CD4-positive, alpha-beta memory T cell (primary cell): ENCODE results near the gene EFNA3. TPM values are rescaled to one million over a fixed set of nuclear protein-coding genes. Genes with fewer than 3 reads are reported as not detected.
A peak's percentile ranks its signal among the peaks of the same experiment; 100 is the strongest.

ENCODE experiments used
- CTCF ChIA-PET: fragments of 350-600 bp; sonication (Branson Sonifier 250); formaldehyde crosslinking; loops from one replicate; lab custom pipeline; 2021; ENCODE audit warnings: inconsistent platforms; ENCODE audit not compliant: partially characterized antibody; lab: Charles Lee
- POLR2A ChIA-PET: fragments of 350-600 bp; sonication (Branson Sonifier 250); formaldehyde crosslinking; loops from one replicate; lab custom pipeline; 2021; ENCODE audit not compliant: partially characterized antibody; lab: Charles Lee
- DNase-seq, 5 donors: peaks; one replicate each; pipeline versions ENCODE4 v3.0.0 to v3.0.0-alpha.2; 2020 to 2022; ENCODE audit warnings: mixed read lengths in 1 of 5
- H3K27ac ChIP-seq: one replicate; pipeline ENCODE4 v1.7.0; 2013; ENCODE audit warnings: low read depth, low read length
- H3K27me3 ChIP-seq: 2 replicates; pipeline ENCODE4 v1.7.0; 2013; ENCODE audit warnings: mild to moderate bottlenecking, low read length, moderate library complexity; ENCODE audit not compliant: insufficient read depth
- H3K36me3 ChIP-seq: 2 replicates; pipeline ENCODE4 v1.7.0; 2013; ENCODE audit warnings: mild to moderate bottlenecking, low read length, moderate library complexity; ENCODE audit not compliant: insufficient read depth
- H3K4me1 ChIP-seq: 2 replicates; pipeline ENCODE4 v1.7.0; 2013; ENCODE audit warnings: mild to moderate bottlenecking, low read length, moderate library complexity; ENCODE audit not compliant: insufficient read depth
- H3K4me3 ChIP-seq, 2 donors: one replicate each; pipeline ENCODE4 v1.7.0; 2013; ENCODE audit warnings: low read length in 2 of 2, mild to moderate bottlenecking in 1 of 2
- H3K9me3 ChIP-seq, 2 donors: one replicate each; pipeline ENCODE4 v1.7.0; 2013; ENCODE audit warnings: low read length in 2 of 2, control low read depth in 1 of 2; ENCODE audit not compliant: control insufficient read depth in 1 of 2
- H3K27ac Mint-ChIP-seq, 7 donors: one replicate each; pipeline ENCODE4 v1.8.0; 2020 to 2021; ENCODE audit warnings: mixed read lengths in 7 of 7, mild to moderate bottlenecking in 6 of 7, inconsistent platforms in 3 of 7, moderate library complexity in 3 of 7
- H3K27me3 Mint-ChIP-seq, 2 donors: one replicate each; pipeline ENCODE4 v1.8.0; 2020 to 2021; ENCODE audit warnings: mixed read lengths in 2 of 2
- H3K36me3 Mint-ChIP-seq, 2 donors: one replicate each; pipeline ENCODE4 v1.8.0; 2020 to 2021; ENCODE audit warnings: mixed read lengths in 2 of 2, inconsistent platforms in 1 of 2, mild to moderate bottlenecking in 1 of 2
- H3K4me1 Mint-ChIP-seq, 4 donors: one replicate each; pipeline ENCODE4 v1.8.0; 2020 to 2021; ENCODE audit warnings: mixed read lengths in 4 of 4, mild to moderate bottlenecking in 1 of 4
- H3K4me3 Mint-ChIP-seq, 8 donors: one replicate each; pipeline ENCODE4 v1.8.0; 2020 to 2021; ENCODE audit warnings: mixed read lengths in 8 of 8, mild to moderate bottlenecking in 7 of 8, moderate library complexity in 6 of 8, inconsistent platforms in 3 of 8
- H3K9me3 Mint-ChIP-seq, 8 donors: one replicate each; pipeline ENCODE4 v1.8.0; 2020 to 2021; ENCODE audit warnings: mixed read lengths in 8 of 8, mild to moderate bottlenecking in 5 of 8, inconsistent platforms in 3 of 8, moderate library complexity in 1 of 8
- intact Hi-C: fragments of 100-400 bp; cut with micrococcal nuclease; formaldehyde crosslinking; loops from one replicate; pipeline ENCODE4 v1.15.1; 2023
- polyA plus RNA-seq, 2 donors: library from polyadenylated mRNA; unstranded; fragments of 300-500 nt; fragmentation: Illumina TruSeq; gene quantifications; one replicate each; pipeline ENCODE4 v1.2.3, GENCODE V29; 2021
- total RNA-seq, 2 experiments: library from RNA; stranded (reverse); gene quantifications; one replicate each; pipeline ENCODE4 v1.2.3, GENCODE V29; 2021

The EFNA3 gene
- total and polyA plus RNA-seq, 4 experiments from 2014 or later, result 0.34 to 4.3 (median 1.7) TPM

DNA sequence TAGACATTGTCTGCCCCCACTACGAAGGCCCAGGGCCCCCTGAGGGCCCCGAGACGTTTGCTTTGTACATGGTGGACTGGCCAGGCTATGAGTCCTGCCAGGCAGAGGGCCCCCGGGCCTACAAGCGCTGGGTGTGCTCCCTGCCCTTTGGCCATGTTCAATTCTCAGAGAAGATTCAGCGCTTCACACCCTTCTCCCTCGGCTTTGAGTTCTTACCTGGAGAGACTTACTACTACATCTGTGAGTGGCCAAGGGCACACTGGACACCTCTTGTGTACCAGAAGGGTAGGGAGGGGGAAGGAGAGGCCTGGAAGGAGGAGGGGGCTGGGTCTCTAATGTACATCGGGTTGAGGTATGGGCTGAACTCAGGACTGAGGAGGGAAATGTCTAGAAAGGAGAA lies 11.9 kb upstream of the EFNA3 start:
- POLR2A ChIA-PET, result interaction anchor here (1.0 kb wide), 1 partner anchor 14 kb away, joined by 3 read pairs; no protein-coding TSS in a partner anchor
- Mint-ChIP-seq H3K4me1 (peaks cover 22 to 62% (median 35%) of the 10 kb centered on the region in 4 donors), H3K36me3 (peaks cover 11 to 21% of the 10 kb centered on the region in 2 donors), H3K27ac (no peak overlapping the region), H3K4me3 (peak overlapping the region in 1 of 8 donors; percentile 24), H3K9me3 (no peaks in the 10 kb centered on the region), H3K27me3 (no peaks in the 10 kb centered on the region)
- Histone ChIP-seq H3K9me3 (no peaks in the 10 kb centered on the region), H3K4me3 (no peak overlapping the region), H3K27me3 (no peaks in the 10 kb centered on the region), H3K27ac (no peak overlapping the region), H3K4me1 (peaks cover 48% of the 10 kb centered on the region), H3K36me3 (no peaks in the 10 kb centered on the region)
- DNase-seq, result no peak
- intact Hi-C loops, result loop anchor here (10.0 kb wide), 1 partner anchor 302 kb away; no protein-coding TSS in a partner anchor
- CTCF ChIA-PET, result interaction anchor here (0.8 to 6.7 kb wide), 4 partner anchors 16 to 25 kb away, joined by 3 to 74 read pairs (median 4); no protein-coding TSS in a partner anchor

DNA sequence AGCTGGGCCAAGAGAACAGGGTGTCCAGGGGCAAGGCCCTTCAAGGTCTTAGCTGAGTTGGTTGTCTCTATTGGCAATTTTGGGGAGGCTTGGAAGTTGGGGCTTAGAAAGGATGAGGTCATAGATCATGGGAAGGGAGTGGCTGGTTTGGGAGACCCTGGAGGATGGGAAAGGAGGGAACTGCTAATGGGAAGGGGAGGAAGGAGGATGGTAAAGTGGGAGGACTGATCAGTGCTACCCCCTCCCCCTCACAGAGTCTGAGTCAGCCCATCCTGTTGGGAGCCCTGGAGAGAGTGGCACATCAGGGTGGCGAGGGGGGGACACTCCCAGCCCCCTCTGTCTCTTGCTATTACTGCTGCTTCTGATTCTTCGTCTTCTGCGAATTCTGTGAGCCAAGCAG lies 10.0 kb upstream of the EFNA3 start:
- no peaks in the 10 kb centered on the region for H3K9me3 Mint-ChIP-seq
- DNase-seq, result no peak
- Histone ChIP-seq H3K4me1 (peaks cover 38% of the 10 kb centered on the region), H3K36me3 (no peaks in the 10 kb centered on the region), H3K4me3 (no peak overlapping the region), H3K27me3 (no peaks in the 10 kb centered on the region), H3K27ac (no peak overlapping the region), H3K9me3 (no peaks in the 10 kb centered on the region)
- H3K27ac Mint-ChIP-seq, result peak overlapping the region in 1 of 7 donors; percentile 80
- intact Hi-C loops, result loop anchor here (10.0 kb wide), 1 partner anchor 304 kb away; no protein-coding TSS in a partner anchor
- POLR2A ChIA-PET, result interaction anchor here (0.5 kb wide), 1 partner anchor 601 kb away, joined by 3 read pairs; no protein-coding TSS in a partner anchor
- CTCF ChIA-PET, result interaction anchor here (6.7 kb wide), 1 partner anchor 16 kb away, joined by 74 read pairs; no protein-coding TSS in a partner anchor
- H3K4me1 Mint-ChIP-seq, result peaks cover 19 to 60% (median 33%) of the 10 kb centered on the region in 4 donors
- H3K4me3 Mint-ChIP-seq, result peak overlapping the region in 1 of 8 donors; percentile 42
- H3K27me3 Mint-ChIP-seq, result no peaks in the 10 kb centered on the region
- peaks cover 11 to 17% of the 10 kb centered on the region in 2 donors for H3K36me3 Mint-ChIP-seq

DNA sequence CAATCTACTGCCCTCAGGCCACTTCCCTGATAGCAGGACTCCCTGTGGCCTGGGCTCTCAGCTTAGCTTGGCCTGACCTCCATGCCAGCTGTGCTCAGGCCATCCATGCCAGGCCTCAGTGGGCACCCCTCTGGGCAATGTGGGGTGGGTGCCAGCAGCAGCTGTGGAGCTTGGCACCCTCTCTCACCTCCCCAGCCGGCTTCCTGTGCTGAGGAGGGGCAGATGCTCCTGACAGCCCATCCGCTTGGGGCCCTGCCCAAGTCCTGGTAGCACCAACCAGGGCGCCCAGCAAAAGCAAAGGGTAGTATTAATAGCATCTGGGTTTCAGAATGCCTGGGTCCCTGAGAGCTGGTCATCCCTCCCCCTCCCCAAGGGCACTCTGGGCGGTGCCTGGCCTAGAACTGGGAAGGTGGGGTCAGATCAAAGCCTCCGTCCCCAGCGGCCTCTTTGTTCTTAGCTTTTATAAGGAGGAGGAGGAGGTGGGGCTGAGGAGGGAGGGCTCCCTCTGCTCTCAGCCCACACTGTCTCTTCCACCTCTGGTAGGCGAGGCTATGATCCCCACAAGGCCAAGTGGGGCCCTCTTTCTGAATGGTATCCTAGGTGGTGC lies 9.0 kb upstream of the EFNA3 start:
- CTCF ChIA-PET, result interaction anchor here (1.0 to 2.5 kb wide), 3 partner anchors 8 to 15 kb away, joined by 4 to 9 read pairs (median 9); no protein-coding TSS in a partner anchor
- H3K4me1 Mint-ChIP-seq, result peaks cover 16 to 59% (median 33%) of the 10 kb centered on the region in 4 donors
- no peak overlapping the region for H3K27ac ChIP-seq
- peak overlapping the region in 1 of 7 donors; percentile 68 for H3K27ac Mint-ChIP-seq
- no peaks in the 10 kb centered on the region for H3K9me3 Mint-ChIP-seq
- peaks cover 11 to 16% of the 10 kb centered on the region in 2 donors for H3K36me3 Mint-ChIP-seq
- intact Hi-C loops, result loop anchor here (10.0 kb wide), 1 partner anchor 305 kb away; no protein-coding TSS in a partner anchor
- POLR2A ChIA-PET, result interaction anchor here (2.9 to 3.9 kb wide), 2 partner anchors 11 to 16 kb away, joined by 16 to 19 read pairs; no protein-coding TSS in a partner anchor
- H3K9me3 ChIP-seq, result no peaks in the 10 kb centered on the region
- H3K27me3 Mint-ChIP-seq, result no peaks in the 10 kb centered on the region
- no peak for DNase-seq
- H3K4me3 Mint-ChIP-seq, result no peak overlapping the region
- no peaks in the 10 kb centered on the region for H3K27me3 ChIP-seq
- H3K36me3 ChIP-seq, result no peaks in the 10 kb centered on the region
- no peak overlapping the region for H3K4me3 ChIP-seq
- H3K4me1 ChIP-seq, result peaks cover 35% of the 10 kb centered on the region

DNA sequence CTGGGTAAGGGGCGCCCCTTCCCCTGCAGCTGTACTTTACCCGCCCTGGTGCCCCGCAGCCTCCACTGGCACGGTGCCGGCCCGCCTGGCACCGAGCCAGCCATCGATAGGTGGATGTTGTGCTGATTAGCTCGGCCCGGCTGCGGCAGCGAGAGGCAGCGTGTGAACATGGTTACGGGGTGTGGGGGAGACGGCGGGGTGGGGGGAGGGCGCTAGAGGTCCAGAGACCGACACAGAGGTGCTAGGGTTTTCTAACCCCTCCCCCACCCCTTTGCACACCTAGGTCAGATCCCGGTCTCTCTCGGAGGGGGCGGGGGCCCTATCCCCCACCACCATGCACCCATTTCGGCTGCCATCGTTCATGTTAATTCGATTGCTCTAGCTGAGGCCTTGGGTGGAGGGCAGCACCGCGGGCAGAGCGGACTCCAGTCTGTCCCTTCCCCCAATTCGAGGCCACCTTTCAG lies 8.4 kb upstream of the EFNA3 start:
- peak overlapping the region; percentile 14 to 40 for H3K4me3 ChIP-seq
- Mint-ChIP-seq H3K4me1 (peaks cover 14 to 56% (median 31%) of the 10 kb centered on the region in 4 donors), H3K4me3 (peak overlapping the region in 2 of 8 donors; percentile 15 to 60), H3K36me3 (peaks cover 11 to 16% of the 10 kb centered on the region in 2 donors), H3K27me3 (no peaks in the 10 kb centered on the region), H3K27ac (no peak overlapping the region), H3K9me3 (no peaks in the 10 kb centered on the region)
- H3K4me1 ChIP-seq, result peaks cover 30% of the 10 kb centered on the region
- ChIA-PET POLR2A (interaction anchor here (0.7 to 3.9 kb wide), 4 partner anchors 10 to 53 kb away, joined by 3 to 19 read pairs (median 10); partner anchors contain the start of gene ADAM15), CTCF (interaction anchor here (0.7 to 2.5 kb wide), 7 partner anchors 9 to 26 kb away, joined by 3 to 9 read pairs (median 4); no protein-coding TSS in a partner anchor)
- no peaks in the 10 kb centered on the region for H3K27me3 ChIP-seq
- intact Hi-C loops, result no loop called here
- no peaks in the 10 kb centered on the region for H3K9me3 ChIP-seq
- no peaks in the 10 kb centered on the region for H3K36me3 ChIP-seq
- no peak for DNase-seq
- no peak overlapping the region for H3K27ac ChIP-seq

DNA sequence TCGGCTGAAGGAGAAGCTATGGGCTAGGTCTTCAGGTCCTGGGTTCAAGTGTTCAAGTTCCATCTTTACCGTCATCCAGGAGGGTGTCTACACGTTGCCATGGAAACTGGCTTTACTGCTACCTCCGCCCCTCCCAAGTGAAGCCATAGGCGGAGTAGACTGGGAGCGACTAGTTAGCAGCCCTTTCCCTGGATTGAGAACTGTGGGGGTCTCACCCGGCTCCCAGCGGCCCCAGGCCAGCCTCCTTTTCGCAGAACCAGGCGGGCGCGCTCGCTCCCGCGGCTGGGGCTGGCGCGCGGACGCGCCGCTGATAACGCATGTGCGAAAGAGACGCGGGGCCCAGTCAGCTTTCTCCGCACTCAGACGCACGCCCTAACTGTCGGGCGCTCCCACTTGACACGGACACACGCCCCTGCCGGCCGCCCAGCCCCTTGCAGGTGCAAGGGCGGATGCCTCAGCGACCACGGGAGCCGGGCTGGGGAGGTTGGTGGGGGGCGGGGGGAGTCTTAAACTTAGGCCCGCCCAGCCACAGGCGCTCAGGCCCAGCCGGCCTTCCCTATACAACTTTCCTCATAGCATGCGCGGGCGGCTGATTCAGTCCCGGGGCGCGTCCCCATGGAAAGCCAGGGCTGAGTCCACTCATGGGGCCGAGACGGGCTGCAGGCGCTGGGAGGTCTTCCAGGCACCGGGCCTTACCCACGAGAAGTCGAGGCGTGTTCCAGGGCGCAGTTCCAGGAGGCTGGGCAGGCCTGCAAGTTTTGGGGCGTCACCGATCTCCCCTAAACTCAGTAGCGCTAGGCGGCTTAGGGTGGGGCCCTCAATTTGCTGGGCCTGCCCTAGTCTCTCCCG lies 7.7 kb upstream of the EFNA3 start:
- intact Hi-C loops, result loop anchor here (1.0 kb wide), 2 partner anchors 8 to 9 kb away; partner anchors contain the start of gene EFNA4
- H3K4me1 ChIP-seq, result peaks cover 30% of the 10 kb centered on the region
- Mint-ChIP-seq H3K4me3 (peak overlapping the region in 7 of 8 donors; percentile 10 to 68 (median 60)), H3K27ac (peak overlapping the region in 2 of 7 donors; percentile 13 to 80), H3K36me3 (peaks cover 11 to 16% of the 10 kb centered on the region in 2 donors), H3K9me3 (no peaks in the 10 kb centered on the region), H3K4me1 (peaks cover 14 to 55% (median 32%) of the 10 kb centered on the region in 4 donors), H3K27me3 (no peaks in the 10 kb centered on the region)
- H3K9me3 ChIP-seq, result no peaks in the 10 kb centered on the region
- H3K36me3 ChIP-seq, result no peaks in the 10 kb centered on the region
- CTCF ChIA-PET, result interaction anchor here (0.7 to 2.6 kb wide), 10 partner anchors 9 to 54 kb away, joined by 3 to 10 read pairs (median 4); no protein-coding TSS in a partner anchor
- H3K27me3 ChIP-seq, result no peaks in the 10 kb centered on the region
- peak overlapping the region; percentile 14 to 40 for H3K4me3 ChIP-seq
- no peak overlapping the region for H3K27ac ChIP-seq
- POLR2A ChIA-PET, result interaction anchor here (0.7 to 3.9 kb wide), 4 partner anchors 9 to 54 kb away, joined by 3 to 19 read pairs (median 10); partner anchors contain the start of gene ADAM15
- DNase-seq, result peak; percentile 73 to 87 (median 79)

DNA sequence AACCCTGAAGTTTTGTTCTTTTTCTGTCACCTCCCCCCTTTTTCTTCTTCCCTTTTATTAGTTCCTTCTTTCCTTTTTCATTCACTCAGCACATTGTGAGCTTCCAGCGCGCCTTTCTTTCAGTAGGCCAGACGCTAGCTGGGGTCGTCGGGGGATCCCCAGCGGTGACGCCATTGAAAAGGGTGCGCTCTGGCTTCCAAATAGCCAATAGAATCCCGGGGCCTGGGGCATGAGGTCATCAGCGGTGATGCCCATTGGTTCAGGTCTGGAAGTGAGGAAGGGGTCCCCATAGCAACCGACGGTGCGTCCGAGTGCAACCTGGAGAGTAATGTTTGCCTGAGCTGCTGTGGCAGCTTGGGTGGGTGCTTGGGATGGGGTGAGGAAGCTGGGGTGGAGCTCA lies 6.9 kb upstream of the EFNA3 start:
- peak overlapping the region in 5 of 7 donors; percentile 13 to 80 (median 72) for H3K27ac Mint-ChIP-seq
- Histone ChIP-seq H3K36me3 (no peaks in the 10 kb centered on the region), H3K9me3 (no peaks in the 10 kb centered on the region), H3K27me3 (no peaks in the 10 kb centered on the region), H3K27ac (no peak overlapping the region), H3K4me1 (peaks cover 30% of the 10 kb centered on the region), H3K4me3 (no peak overlapping the region)
- H3K4me1 Mint-ChIP-seq, result peaks cover 10 to 52% (median 29%) of the 10 kb centered on the region in 4 donors
- peaks cover 11 to 15% of the 10 kb centered on the region in 2 donors for H3K36me3 Mint-ChIP-seq
- H3K9me3 Mint-ChIP-seq, result no peaks in the 10 kb centered on the region
- no peaks in the 10 kb centered on the region for H3K27me3 Mint-ChIP-seq
- ChIA-PET POLR2A (interaction anchor here (2.0 to 3.9 kb wide), 3 partner anchors 8 to 13 kb away, joined by 12 to 19 read pairs (median 16); partner anchors contain the start of gene EFNA4), CTCF (interaction anchor here (0.6 to 2.6 kb wide), 6 partner anchors 12 to 54 kb away, joined by 3 to 10 read pairs (median 4); no protein-coding TSS in a partner anchor)
- peak overlapping the region in 5 of 8 donors; percentile 24 to 68 (median 62) for H3K4me3 Mint-ChIP-seq
- DNase-seq, result no peak
- intact Hi-C loops, result loop anchor here (1.0 kb wide), 2 partner anchors 8 to 9 kb away; partner anchors contain the start of gene EFNA4
